ENCODE measurements around the gene CDNF. TPM values are rescaled to one million over a fixed set of nuclear protein-coding genes. Genes with fewer than 3 reads are reported as not detected.

CDNF gene
- total RNA-seq, 1 experiment from 2014 or later = 1.2 TPM

- peak overlapping the region; percentile 86 for H3K4me3 ChIP-seq (ENCODE audit: low read length)
- H2AFZ ChIP-seq (ENCODE audit: low read length) = peak overlapping the region; percentile 53; the same call in 1 of the 2 replicates
- peaks cover 15% of the 10 kb centered on the region for H3K4me1 ChIP-seq (ENCODE audit: insufficient read depth, low read length)
- no peaks in the 10 kb centered on the region for H3K36me3 ChIP-seq (ENCODE audit: low read depth, low read length)
- peak overlapping the region; percentile 90 for H3K9ac ChIP-seq (ENCODE audit: low read length)
- TF ChIP-seq EZH2phosphoT487 (IDR thresholded peaks at IDR 0.05; ENCODE audit: borderline replicate concordance, low read length) (no peak), EZH2 (IDR thresholded peaks at IDR 0.05; ENCODE audit: low read length, unreplicated experiment) (no peak)
- H3K27ac ChIP-seq (ENCODE audit: low read length) = peak overlapping the region; percentile 23; the same call in 1 of the 2 replicates
- no peaks in the 10 kb centered on the region for H3K9me3 ChIP-seq (ENCODE audit: low read length)
- H4K20me1 ChIP-seq (ENCODE audit: low read length) = peaks cover 10% of the 10 kb centered on the region; the same call in 1 of the 2 replicates
- BruUV-seq (replicated peaks) = no TSS peak
- H3K79me2 ChIP-seq (ENCODE audit: low read length) = peaks cover 72% of the 10 kb centered on the region
- H3K9me2 ChIP-seq (replicated peaks; ENCODE audit: low read length) = no peaks in the 10 kb centered on the region
- CTCF ChIA-PET = no interaction called here
- no peaks in the 10 kb centered on the region for H3K27me3 ChIP-seq (ENCODE audit: low read length)
- DNase-seq (no peak), ATAC-seq (no peak)
- H3F3A ChIP-seq (ENCODE audit: low read length, unreplicated experiment) = no peaks in the 10 kb centered on the region
- peak overlapping the region; percentile 94 for H3K4me2 ChIP-seq (ENCODE audit: low read length)
- intact Hi-C loops (cut with micrococcal nuclease) = no loop called here
- POLR2A ChIA-PET (ENCODE audit: unreplicated experiment) = no interaction called here
Measured at GRCh38 chr10:14879124-14879927, 41.5 kb upstream of the CDNF start.

DNA sequence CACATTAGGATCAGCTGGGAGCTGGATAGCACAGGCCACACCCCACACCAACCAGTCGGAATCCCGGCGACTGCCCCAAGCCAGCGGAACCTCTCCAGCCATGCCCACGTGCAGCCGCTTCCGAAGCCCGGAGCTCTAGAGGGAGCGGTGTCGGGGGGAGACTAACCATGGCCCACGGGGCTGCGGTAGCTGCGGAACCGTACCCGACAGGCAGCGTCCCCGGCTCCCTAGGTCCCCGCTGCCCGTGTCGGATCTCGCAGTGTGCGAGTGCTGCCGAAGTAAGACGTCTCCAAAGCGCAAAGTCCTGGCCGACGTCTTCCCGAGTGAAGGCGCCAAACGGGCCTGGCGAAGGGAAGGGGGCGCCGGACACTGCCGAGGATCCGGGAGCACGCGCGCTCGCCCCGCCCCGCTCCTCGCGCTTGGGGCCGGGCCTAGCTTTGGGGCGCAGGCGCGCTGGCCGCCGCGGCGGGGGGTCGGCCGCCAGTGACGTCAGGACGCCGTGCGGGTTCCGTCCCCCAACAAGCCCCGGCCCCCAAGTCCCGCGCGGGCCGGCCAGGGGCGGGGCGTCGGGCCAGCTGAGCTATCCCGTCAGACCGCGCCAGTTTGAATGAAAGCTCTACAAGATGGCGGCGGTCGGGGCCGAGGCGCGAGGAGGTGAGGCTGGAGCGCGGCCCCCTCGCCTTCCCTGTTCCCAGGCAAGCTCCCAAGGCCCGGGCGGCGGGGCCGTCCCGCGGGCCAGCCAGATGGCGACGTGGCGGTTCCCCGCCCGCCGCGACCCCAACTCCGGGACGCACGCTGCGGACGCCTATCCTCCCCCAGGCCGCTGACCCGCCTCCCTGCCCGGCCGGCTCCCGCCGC is 40.7 kb upstream of the CDNF start, which contains the start of gene SUV39H2:
Gene SUV39H2, plus strand, starts transcription at position 601 of the 858 bp plus-strand sequence. Its CDS starts 23 bp downstream, at position 624.
- intact Hi-C loops (cut with micrococcal nuclease) = no loop called here
- peak within 1 kb of the TSS; percentile 98 for H3K9ac ChIP-seq (ENCODE audit: low read length)
- H3K9me3 ChIP-seq (ENCODE audit: low read length) = no peaks in the 10 kb centered on the region
- no peaks in the 10 kb centered on the region for H3F3A ChIP-seq (ENCODE audit: low read length, unreplicated experiment)
- H3K4me1 ChIP-seq (ENCODE audit: insufficient read depth, low read length) = peaks cover 20% of the 10 kb centered on the region
- peak within 1 kb of the TSS; percentile 75 for H2AFZ ChIP-seq (ENCODE audit: low read length)
- POLR2A ChIA-PET (ENCODE audit: unreplicated experiment) = interaction anchor here (0.6 kb wide), 1 partner anchor 75 kb away, joined by 5 read pairs; no protein-coding TSS in a partner anchor
- H3K36me3 ChIP-seq (ENCODE audit: low read depth, low read length) = no peaks in the 10 kb centered on the region
- no peaks in the 10 kb centered on the region for H3K27me3 ChIP-seq (ENCODE audit: low read length)
- H3K4me2 ChIP-seq (ENCODE audit: low read length) = peak within 1 kb of the TSS; percentile 94
- BruUV-seq (replicated peaks) = TSS peak; percentile 68
- H3K27ac ChIP-seq (ENCODE audit: low read length) = peak within 1 kb of the TSS; percentile 87
- H4K20me1 ChIP-seq (ENCODE audit: low read length) = peaks cover 10% of the 10 kb centered on the region; the same call in 1 of the 2 replicates
- peaks cover 64% of the 10 kb centered on the region for H3K79me2 ChIP-seq (ENCODE audit: low read length)
- TF ChIP-seq EZH2 (IDR thresholded peaks at IDR 0.05; ENCODE audit: low read length, unreplicated experiment) = no peak
- no peak for TF ChIP-seq EZH2phosphoT487 (IDR thresholded peaks at IDR 0.05; ENCODE audit: borderline replicate concordance, low read length)
- no peak for TF ChIP-seq CTCF (conservative IDR thresholded peaks at IDR 0.05; ENCODE audit: low read depth, low read length)
- peak within 1 kb of the TSS; percentile 86 for H3K4me3 ChIP-seq (ENCODE audit: low read length)
- CTCF ChIA-PET = interaction anchor here (0.6 kb wide), 1 partner anchor 11 kb away, joined by 4 read pairs; no protein-coding TSS in a partner anchor
- ATAC-seq (peak; percentile 86), DNase-seq (peak; percentile 86)
- H3K9me2 ChIP-seq (replicated peaks; ENCODE audit: low read length) = no peaks in the 10 kb centered on the region

DNA sequence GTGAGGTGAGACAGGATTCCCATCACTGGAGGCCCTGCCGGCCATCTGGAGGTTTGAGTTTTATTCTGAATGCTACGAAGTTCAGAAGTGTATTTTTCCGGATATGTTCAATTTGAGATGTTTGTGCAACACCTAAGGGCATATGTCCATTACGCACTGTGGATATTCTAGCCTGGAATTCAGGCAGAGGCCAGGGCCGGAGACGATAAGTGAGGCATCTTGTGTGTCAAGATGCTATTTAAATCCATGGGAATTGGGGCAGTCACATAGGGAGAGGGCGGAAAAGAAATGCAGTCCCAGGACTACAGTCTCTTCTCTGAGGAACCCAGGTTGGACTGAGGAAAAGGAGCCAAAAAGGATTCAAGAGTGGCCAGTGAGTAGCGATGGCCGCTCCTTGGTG is 38.9 kb upstream of the CDNF start:
- Histone ChIP-seq H4K20me1 (ENCODE audit: low read length) (peaks cover 10% of the 10 kb centered on the region; the same call in 1 of the 2 replicates), H3K4me1 (ENCODE audit: insufficient read depth, low read length) (peaks cover 30% of the 10 kb centered on the region), H2AFZ (ENCODE audit: low read length) (no peak overlapping the region), H3K79me2 (ENCODE audit: low read length) (peaks cover 49% of the 10 kb centered on the region), H3K9me2 (replicated peaks; ENCODE audit: low read length) (no peaks in the 10 kb centered on the region), H3K4me2 (ENCODE audit: low read length) (peak overlapping the region; percentile 88), H3K27me3 (ENCODE audit: low read length) (no peaks in the 10 kb centered on the region), H3K27ac (ENCODE audit: low read length) (no peak overlapping the region), H3K9ac (ENCODE audit: low read length) (no peak overlapping the region), H3K4me3 (ENCODE audit: low read length) (peak overlapping the region; percentile 86; the same call in 1 of the 2 replicates), H3K36me3 (ENCODE audit: low read depth, low read length) (no peaks in the 10 kb centered on the region), H3K9me3 (ENCODE audit: low read length) (no peaks in the 10 kb centered on the region), H3F3A (ENCODE audit: low read length, unreplicated experiment) (no peaks in the 10 kb centered on the region)
- intact Hi-C loops (cut with micrococcal nuclease) = no loop called here
- TF ChIP-seq CTCF (conservative IDR thresholded peaks at IDR 0.05; ENCODE audit: low read depth, low read length) (no peak), EZH2 (IDR thresholded peaks at IDR 0.05; ENCODE audit: low read length, unreplicated experiment) (no peak), EZH2phosphoT487 (IDR thresholded peaks at IDR 0.05; ENCODE audit: borderline replicate concordance, low read length) (no peak)
- ATAC-seq (no peak), DNase-seq (no peak)
- no TSS peak for BruUV-seq (replicated peaks)
- ChIA-PET CTCF (no interaction called here), POLR2A (ENCODE audit: unreplicated experiment) (no interaction called here)

Measured in PC-3 (cell line).